Lower leg skin (tissue), 3 donors: ENCODE results near the gene ANKRD13C.

Source experiments
- POLR2A ChIP-seq, 2 donors: fragments of 450-650 bp; IDR thresholded peaks; one replicate each; pipeline ENCODE4 v1.6.1; 2016 to 2017; ENCODE audit warnings: antibody characterized with exemption in 2 of 2, mild to moderate bottlenecking in 1 of 2, moderate library complexity in 1 of 2
- TF ChIP-seq, protein P1 (sequence below), 3 donors: fragments of 450-650 bp; IDR thresholded peaks; one replicate each; pipeline ENCODE4 v1.5.1; 2016; ENCODE audit warnings: antibody characterized with exemption in 3 of 3, mild to moderate bottlenecking in 3 of 3, moderate library complexity in 2 of 3

DNA sequence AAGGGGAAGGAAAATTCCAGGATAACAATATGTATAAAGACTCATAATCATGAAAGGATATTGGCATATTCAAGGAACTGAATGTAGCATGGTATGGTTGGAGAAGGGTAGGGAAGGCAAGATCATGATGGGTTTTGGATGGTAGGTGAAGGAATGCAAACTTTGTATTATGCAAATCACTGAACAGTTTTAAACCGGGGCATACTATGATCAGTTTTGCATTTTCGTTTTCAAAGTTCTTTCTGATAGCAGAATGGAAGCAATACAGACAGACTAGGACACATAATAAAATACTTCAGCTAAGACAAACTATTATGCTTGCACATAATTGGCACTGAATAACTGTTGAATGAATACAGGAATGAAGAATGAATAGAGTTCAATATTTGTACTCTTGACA, 42.1 kb upstream of the ANKRD13C start:
- TF ChIP-seq, protein P1, sequence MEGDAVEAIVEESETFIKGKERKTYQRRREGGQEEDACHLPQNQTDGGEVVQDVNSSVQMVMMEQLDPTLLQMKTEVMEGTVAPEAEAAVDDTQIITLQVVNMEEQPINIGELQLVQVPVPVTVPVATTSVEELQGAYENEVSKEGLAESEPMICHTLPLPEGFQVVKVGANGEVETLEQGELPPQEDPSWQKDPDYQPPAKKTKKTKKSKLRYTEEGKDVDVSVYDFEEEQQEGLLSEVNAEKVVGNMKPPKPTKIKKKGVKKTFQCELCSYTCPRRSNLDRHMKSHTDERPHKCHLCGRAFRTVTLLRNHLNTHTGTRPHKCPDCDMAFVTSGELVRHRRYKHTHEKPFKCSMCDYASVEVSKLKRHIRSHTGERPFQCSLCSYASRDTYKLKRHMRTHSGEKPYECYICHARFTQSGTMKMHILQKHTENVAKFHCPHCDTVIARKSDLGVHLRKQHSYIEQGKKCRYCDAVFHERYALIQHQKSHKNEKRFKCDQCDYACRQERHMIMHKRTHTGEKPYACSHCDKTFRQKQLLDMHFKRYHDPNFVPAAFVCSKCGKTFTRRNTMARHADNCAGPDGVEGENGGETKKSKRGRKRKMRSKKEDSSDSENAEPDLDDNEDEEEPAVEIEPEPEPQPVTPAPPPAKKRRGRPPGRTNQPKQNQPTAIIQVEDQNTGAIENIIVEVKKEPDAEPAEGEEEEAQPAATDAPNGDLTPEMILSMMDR (IDR thresholded peaks at IDR 0.05): no peak
- no peak for TF ChIP-seq POLR2A (IDR thresholded peaks at IDR 0.05)
